Fibroblast of lung (primary cell): ENCODE results near the gene FNDC5. TPM values are rescaled to one million over a fixed set of nuclear protein-coding genes. Genes with fewer than 3 reads are reported as not detected.

Experiments used
- DNase-seq, 2 donors: peaks; one replicate each; pipeline versions ENCODE4 v3.0.0 to v3.0.0-alpha.2; 2010; ENCODE audit warnings: low read depth in 2 of 2
- H2AFZ ChIP-seq: 2 replicates; pipeline ENCODE4 v1.5.1; 2012; ENCODE audit warnings: low read length, control low read depth, inconsistent platforms
- H3K27ac ChIP-seq: 2 replicates; pipeline ENCODE4 v1.5.1; 2011; ENCODE audit warnings: low read length, control low read depth; ENCODE audit not compliant: insufficient read depth
- H3K27me3 ChIP-seq: 2 replicates; pipeline ENCODE4 v1.5.1; 2011; ENCODE audit warnings: mild to moderate bottlenecking, low read length; ENCODE audit not compliant: control insufficient read depth, insufficient read depth
- H3K36me3 ChIP-seq: 2 replicates; pipeline ENCODE4 v1.5.1; 2011; ENCODE audit warnings: low read length; ENCODE audit not compliant: control insufficient read depth, insufficient read depth
- H3K4me1 ChIP-seq: 2 replicates; pipeline ENCODE4 v1.5.1; 2011; ENCODE audit warnings: low read length; ENCODE audit not compliant: control insufficient read depth, insufficient read depth; ENCODE audit errors: extremely low read depth
- H3K4me2 ChIP-seq: 2 replicates; pipeline ENCODE4 v1.5.1; 2011; ENCODE audit warnings: low read length, control low read depth; ENCODE audit not compliant: insufficient read depth; ENCODE audit errors: extremely low read depth
- H3K4me3 ChIP-seq, 4 experiments: fragments of 200-600 bp in 1 of 4; sonication (generic) in 1 of 4; replicated peaks in 1 of 4; 2 replicates each; pipeline ENCODE4 v1.5.1; 2011 to 2016; ENCODE audit warnings: low read length in 4 of 4, low read depth in 3 of 4, mild to moderate bottlenecking in 3 of 4, control low read depth in 2 of 4, inconsistent platforms in 1 of 4, mixed read lengths in 1 of 4; ENCODE audit not compliant: insufficient read depth in 1 of 4; ENCODE audit errors: control extremely low read depth in 1 of 4
- H3K79me2 ChIP-seq: 2 replicates; pipeline ENCODE4 v1.5.1; 2012; ENCODE audit warnings: mild to moderate bottlenecking, low read length, inconsistent platforms; ENCODE audit not compliant: control insufficient read depth, insufficient read depth
- H3K9ac ChIP-seq: 2 replicates; pipeline ENCODE4 v1.5.1; 2011; ENCODE audit warnings: mild to moderate bottlenecking, low read length, control low read depth; ENCODE audit not compliant: insufficient read depth
- H3K9me3 ChIP-seq: 2 replicates; pipeline ENCODE4 v1.5.1; 2012; ENCODE audit warnings: low read depth, low read length; ENCODE audit not compliant: control insufficient read depth, insufficient read depth
- H4K20me1 ChIP-seq: 2 replicates; pipeline ENCODE4 v1.5.1; 2011; ENCODE audit warnings: low read length; ENCODE audit not compliant: control insufficient read depth, insufficient read depth; ENCODE audit errors: extremely low read depth
- CTCF ChIP-seq, 2 donors: IDR thresholded peaks in 1 of 2; conservative IDR thresholded peaks in 1 of 2; 1 replicate in 1 of 2; 2 replicates in 1 of 2; pipeline ENCODE4 v1.5.1; 2011 to 2012; ENCODE audit warnings: low read length in 2 of 2, control low read depth in 1 of 2, inconsistent platforms in 1 of 2, low read depth in 1 of 2, mild to moderate bottlenecking in 1 of 2
- EZH2 ChIP-seq: IDR thresholded peaks from 2 replicates; pipeline ENCODE4 v1.5.1; 2012; ENCODE audit warnings: low read length, control low read depth, mild to moderate bottlenecking; ENCODE audit errors: missing control alignments
- polyA plus RNA-seq, 2 donors: library from polyadenylated mRNA; depleted of rRNA in 1 of 2; stranded (reverse) in 1 of 2; unstranded in 1 of 2; fragments of >200 nt; gene quantifications; 2 replicates each; pipeline ENCODE4 v1.2.1, GENCODE V29; 2011 to 2012; ENCODE audit warnings: missing spikeins in 1 of 2
- total RNA-seq: library from RNA; depleted of rRNA; stranded (reverse); fragments of >200 nt; gene quantifications from 2 replicates; pipeline ENCODE4 v1.2.1, GENCODE V29; 2014

Gene FNDC5
- total and polyA plus RNA-seq, 2 donors (not counting 1 experiment from before 2014, with no cell fraction given), result 0.33 to 1.6 TPM

DNA sequence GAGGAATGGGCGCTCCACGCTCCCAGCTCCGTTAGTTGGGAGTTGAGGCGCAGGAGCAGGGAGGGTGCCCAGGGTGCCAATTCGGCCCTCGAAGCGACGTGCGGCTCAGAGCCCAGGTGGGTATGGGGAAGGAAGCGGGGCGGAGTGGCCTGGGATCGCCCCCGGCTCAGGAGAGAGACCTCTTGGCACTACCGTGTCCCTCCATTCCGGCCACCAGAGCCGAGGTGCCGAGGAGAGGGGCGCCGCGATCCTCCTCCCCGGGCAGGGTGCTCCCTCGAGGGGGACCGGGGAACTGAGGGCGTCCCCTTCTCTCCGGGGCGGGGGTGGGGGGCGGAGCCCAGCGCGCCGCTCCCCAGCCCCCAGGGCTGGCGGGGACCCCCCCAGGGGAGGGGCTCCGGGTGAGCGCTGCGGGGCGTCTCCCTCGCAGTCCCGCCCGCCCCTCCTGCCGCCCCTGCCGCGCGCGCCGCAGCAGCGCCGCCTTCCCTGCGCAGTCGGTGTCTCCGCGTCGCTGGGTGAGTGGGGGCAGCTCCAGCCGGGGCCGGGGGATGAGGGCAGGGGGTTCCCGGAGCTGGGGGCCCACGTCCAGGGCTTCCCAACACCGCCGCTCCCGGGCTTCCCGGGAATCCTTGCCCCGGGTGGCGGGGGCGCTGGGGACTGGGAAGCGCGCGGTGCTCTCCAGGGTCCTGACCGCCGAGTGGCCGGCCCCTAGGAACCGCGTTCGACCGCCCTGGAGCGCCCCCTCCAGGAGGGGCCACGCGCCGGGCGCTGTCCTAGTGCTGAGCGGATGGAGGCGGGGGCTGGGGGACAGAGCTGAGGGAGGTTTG lies 15.5 kb upstream of the FNDC5 start, which contains the start of gene HPCA:
Gene HPCA (plus strand): TSS at position 488 of the 824 bp plus-strand sequence. CDS start 2,408 bp downstream, outside the sequence.
- no peak within 1 kb of the TSS for H3K9ac ChIP-seq
- no peak within 1 kb of the TSS for H3K4me2 ChIP-seq
- H3K27me3 ChIP-seq, result peaks cover 34% of the 10 kb centered on the region
- no peak within 1 kb of the TSS for H2AFZ ChIP-seq
- H3K4me1 ChIP-seq, result no peaks in the 10 kb centered on the region
- no peak within 1 kb of the TSS for H3K4me3 ChIP-seq
- TF ChIP-seq EZH2, result peak; percentile 54
- peak; percentile 60 to 62 for TF ChIP-seq CTCF (conservative IDR thresholded peaks at IDR 0.05 in 1 of 2, IDR thresholded peaks at IDR 0.05 in 1 of 2; ENCODE audit: low read depth in 1 of 2, low read length in 2 of 2)
- peak; percentile 43 to 49 for DNase-seq
- H3K36me3 ChIP-seq, result no peaks in the 10 kb centered on the region
- no peaks in the 10 kb centered on the region for H3K9me3 ChIP-seq
- no peaks in the 10 kb centered on the region for H3K79me2 ChIP-seq
- H3K27ac ChIP-seq, result no peak within 1 kb of the TSS
- H4K20me1 ChIP-seq, result no peaks in the 10 kb centered on the region

DNA sequence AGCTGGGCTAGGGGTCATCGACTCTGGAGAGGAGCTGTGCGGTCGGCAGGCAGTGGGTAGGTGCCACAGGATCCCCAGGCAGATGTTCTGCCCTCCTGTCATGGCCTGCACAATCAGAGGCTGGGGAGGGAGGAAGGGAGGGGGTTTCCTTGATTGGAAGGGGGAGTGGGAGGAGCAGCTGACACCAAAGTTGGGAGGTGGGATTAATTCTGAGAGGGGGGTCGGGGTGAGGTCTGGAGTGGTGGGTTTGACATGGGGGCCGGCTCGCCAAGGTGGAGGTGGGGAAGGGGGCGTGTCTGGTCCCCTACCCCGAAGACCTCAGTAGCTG lies 14.9 kb upstream of the FNDC5 start:
- peaks cover 34% of the 10 kb centered on the region for H3K27me3 ChIP-seq
- TF ChIP-seq CTCF (conservative IDR thresholded peaks at IDR 0.05 in 1 of 2, IDR thresholded peaks at IDR 0.05 in 1 of 2; ENCODE audit: low read depth in 1 of 2, low read length in 2 of 2) (no peak), EZH2 (no peak)
- DNase-seq, result no peak
- H4K20me1 ChIP-seq, result no peaks in the 10 kb centered on the region
- H3K4me3 ChIP-seq, result no peak overlapping the region
- no peak overlapping the region for H3K4me2 ChIP-seq
- H3K9ac ChIP-seq, result no peak overlapping the region
- H2AFZ ChIP-seq, result no peak overlapping the region
- H3K27ac ChIP-seq, result no peak overlapping the region
- no peaks in the 10 kb centered on the region for H3K79me2 ChIP-seq
- H3K36me3 ChIP-seq, result no peaks in the 10 kb centered on the region
- H3K9me3 ChIP-seq, result no peaks in the 10 kb centered on the region
- H3K4me1 ChIP-seq, result no peaks in the 10 kb centered on the region

DNA sequence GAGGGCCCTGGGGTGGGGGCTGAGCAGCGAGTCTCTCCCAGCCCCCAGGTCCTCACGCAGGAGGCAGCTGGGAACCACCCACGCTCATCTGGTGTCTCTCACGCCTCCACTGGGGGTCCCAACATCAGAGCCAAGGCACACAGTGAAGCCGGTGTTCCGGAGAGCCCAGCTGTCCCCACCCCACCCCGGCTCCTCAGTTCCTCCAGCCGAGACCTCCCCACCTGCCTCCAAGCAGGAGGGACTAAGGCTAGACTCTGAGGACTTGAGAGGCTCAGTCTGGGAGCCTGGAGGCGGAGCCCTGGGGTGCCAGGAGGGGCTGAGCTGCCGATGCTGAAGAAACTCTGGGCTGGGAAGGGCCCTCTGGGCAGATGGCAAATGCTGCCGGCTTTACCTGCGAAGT lies 14.0 kb upstream of the FNDC5 start:
- no peak overlapping the region for H3K4me3 ChIP-seq
- DNase-seq, result no peak

More for the DNA sequence above, 14.0 kb upstream of the FNDC5 start:
- no peaks in the 10 kb centered on the region for H3K79me2 ChIP-seq
- H3K36me3 ChIP-seq, result no peaks in the 10 kb centered on the region
- H3K27me3 ChIP-seq, result peaks cover 34% of the 10 kb centered on the region
- H3K27ac ChIP-seq, result no peak overlapping the region
- no peak overlapping the region for H3K9ac ChIP-seq
- H3K9me3 ChIP-seq, result no peaks in the 10 kb centered on the region
- H3K4me2 ChIP-seq, result no peak overlapping the region
- no peak overlapping the region for H2AFZ ChIP-seq
- H3K4me1 ChIP-seq, result no peaks in the 10 kb centered on the region
- TF ChIP-seq CTCF (conservative IDR thresholded peaks at IDR 0.05 in 1 of 2, IDR thresholded peaks at IDR 0.05 in 1 of 2; ENCODE audit: low read depth in 1 of 2, low read length in 2 of 2) (no peak), EZH2 (no peak)
- H4K20me1 ChIP-seq, result no peaks in the 10 kb centered on the region
